Astrocyte (in vitro differentiated cells and primary cell): ENCODE measurements around the gene TMEM63C. TPM values are rescaled to one million over a fixed set of nuclear protein-coding genes. Genes with fewer than 3 reads are reported as not detected.

Source experiments
- DNase-seq: peaks from one replicate; pipeline ENCODE4 v3.0.0-alpha.2; 2010; ENCODE audit warnings: low read depth
- FAIRE-seq: peaks from 2 replicates; lab custom pipeline; 2011; peaks lifted over from hg19 to GRCh38; lab: Jason Lieb, UNC
- H2AFZ ChIP-seq: 2 replicates; pipeline ENCODE4 v1.6.0; 2012; ENCODE audit warnings: low read depth, low read length, inconsistent platforms
- H3K27ac ChIP-seq: 2 replicates; pipeline ENCODE4 v1.5.1; 2011; ENCODE audit warnings: low read depth, low read length, inconsistent platforms
- H3K27me3 ChIP-seq: 2 replicates; pipeline ENCODE4 v1.6.0; 2011; ENCODE audit warnings: low read length, inconsistent platforms; ENCODE audit not compliant: insufficient read depth
- H3K36me3 ChIP-seq: 2 replicates; pipeline ENCODE4 v1.5.1; 2011; ENCODE audit warnings: low read length, inconsistent platforms; ENCODE audit not compliant: insufficient read depth
- H3K4me1 ChIP-seq: 2 replicates; pipeline ENCODE4 v1.5.1; 2011; ENCODE audit warnings: low read length, inconsistent platforms; ENCODE audit not compliant: insufficient read depth
- H3K4me2 ChIP-seq: 2 replicates; pipeline ENCODE4 v1.6.0; 2012; ENCODE audit warnings: low read length, inconsistent platforms
- H3K4me3 ChIP-seq: 2 replicates; pipeline ENCODE4 v1.5.1; 2011; ENCODE audit warnings: low read depth, mild to moderate bottlenecking, low read length, inconsistent platforms; ENCODE audit not compliant: insufficient read depth
- H3K79me2 ChIP-seq: 2 replicates; pipeline ENCODE4 v1.6.0; 2012; ENCODE audit warnings: mild to moderate bottlenecking, low read length, inconsistent platforms; ENCODE audit not compliant: insufficient read depth
- H3K9ac ChIP-seq: 2 replicates; pipeline ENCODE4 v1.6.0; 2012; ENCODE audit warnings: mild to moderate bottlenecking, low read length, inconsistent platforms
- H3K9me3 ChIP-seq: 2 replicates; pipeline ENCODE4 v1.5.1; 2012; ENCODE audit warnings: low read depth, mild to moderate bottlenecking, low read length, inconsistent platforms; ENCODE audit not compliant: insufficient read depth
- H4K20me1 ChIP-seq: 2 replicates; pipeline ENCODE4 v1.6.0; 2012; ENCODE audit warnings: low read length, inconsistent platforms; ENCODE audit not compliant: insufficient read depth
- H3K27ac Mint-ChIP-seq: one replicate; pipeline ENCODE4 v1.8.0; 2021; ENCODE audit warnings: mild to moderate bottlenecking, mixed read lengths; ENCODE audit not compliant: unreplicated experiment
- H3K27me3 Mint-ChIP-seq: one replicate; pipeline ENCODE4 v1.8.0; 2021; ENCODE audit warnings: low read depth, mixed read lengths; ENCODE audit not compliant: unreplicated experiment
- H3K36me3 Mint-ChIP-seq: one replicate; pipeline ENCODE4 v1.8.0; 2021; ENCODE audit warnings: low read depth, mixed read lengths; ENCODE audit not compliant: unreplicated experiment
- H3K4me1 Mint-ChIP-seq: one replicate; pipeline ENCODE4 v1.8.0; 2021; ENCODE audit warnings: low read depth, mixed read lengths; ENCODE audit not compliant: unreplicated experiment
- H3K4me3 Mint-ChIP-seq: one replicate; pipeline ENCODE4 v1.8.0; 2021; ENCODE audit warnings: mild to moderate bottlenecking, moderate library complexity, mixed read lengths; ENCODE audit not compliant: unreplicated experiment
- H3K9me3 Mint-ChIP-seq: one replicate; pipeline ENCODE4 v1.8.0; 2021; ENCODE audit warnings: mild to moderate bottlenecking, mixed read lengths; ENCODE audit not compliant: unreplicated experiment
- CTCF ChIP-seq: IDR thresholded peaks from 2 replicates; pipeline ENCODE4 v1.5.1; 2011; ENCODE audit warnings: low read depth, mild to moderate bottlenecking, inconsistent platforms, low read length, moderate library complexity; ENCODE audit not compliant: insufficient read depth
- EZH2 ChIP-seq: IDR thresholded peaks from 2 replicates; pipeline ENCODE4 v1.6.1; 2012; ENCODE audit warnings: mild to moderate bottlenecking, low read length, inconsistent platforms; ENCODE audit not compliant: insufficient read depth
- total RNA-seq: library from RNA; stranded (reverse); gene quantifications from 2 replicates; pipeline ENCODE4 v1.2.1, GENCODE V29; 2021

Gene TMEM63C
- total RNA-seq, 1 donor from 2014 or later = 11.3 TPM

GRCh38 chr14:77240336-77240915 lies 58.8 kb downstream of the TMEM63C start:
- no peak overlapping the region for H3K9ac ChIP-seq
- H3K4me1 ChIP-seq = no peaks in the 10 kb centered on the region
- no peaks in the 10 kb centered on the region for H3K36me3 ChIP-seq
- Mint-ChIP-seq H3K4me3 (no peak overlapping the region), H3K27me3 (peaks cover 18% of the 10 kb centered on the region), H3K27ac (no peak overlapping the region), H3K36me3 (peaks cover 9% of the 10 kb centered on the region), H3K4me1 (no peaks in the 10 kb centered on the region), H3K9me3 (no peaks in the 10 kb centered on the region)
- FAIRE-seq (no peak), DNase-seq (no peak)
- no peaks in the 10 kb centered on the region for H4K20me1 ChIP-seq
- TF ChIP-seq EZH2 (no peak), CTCF (no peak)
- H3K4me2 ChIP-seq = no peak overlapping the region
- H3K27me3 ChIP-seq = peaks cover 2% of the 10 kb centered on the region
- H2AFZ ChIP-seq = no peak overlapping the region
- H3K27ac ChIP-seq = no peak overlapping the region
- no peaks in the 10 kb centered on the region for H3K9me3 ChIP-seq
- no peak overlapping the region for H3K4me3 ChIP-seq
- H3K79me2 ChIP-seq = no peaks in the 10 kb centered on the region

GRCh38 chr14:77241955-77242354 lies 60.4 kb downstream of the TMEM63C start:
- FAIRE-seq = no peak
- no peaks in the 10 kb centered on the region for H3K4me1 Mint-ChIP-seq
- H3K27ac ChIP-seq = no peak overlapping the region

More at GRCh38 chr14:77241955-77242354, 60.4 kb downstream of the TMEM63C start:
- H3K36me3 ChIP-seq = no peaks in the 10 kb centered on the region
- no peaks in the 10 kb centered on the region for H3K9me3 ChIP-seq
- no peaks in the 10 kb centered on the region for H3K4me1 ChIP-seq
- TF ChIP-seq EZH2 (no peak), CTCF (no peak)
- H3K27me3 ChIP-seq = peaks cover 2% of the 10 kb centered on the region
- peaks cover 18% of the 10 kb centered on the region for H3K27me3 Mint-ChIP-seq
- DNase-seq = no peak
- H3K36me3 Mint-ChIP-seq = peaks cover 13% of the 10 kb centered on the region
- no peaks in the 10 kb centered on the region for H4K20me1 ChIP-seq
- no peak overlapping the region for H3K9ac ChIP-seq
- H2AFZ ChIP-seq = no peak overlapping the region
- H3K4me3 ChIP-seq = no peak overlapping the region
- no peak overlapping the region for H3K4me3 Mint-ChIP-seq
- no peak overlapping the region for H3K4me2 ChIP-seq
- no peaks in the 10 kb centered on the region for H3K9me3 Mint-ChIP-seq
- no peaks in the 10 kb centered on the region for H3K79me2 ChIP-seq
- no peak overlapping the region for H3K27ac Mint-ChIP-seq
